HG03135 (cell line): Measurements from ENCODE around the gene SLX4.
A peak's percentile ranks its signal among the peaks of the same experiment; 100 is the strongest.

Experiments
- ATAC-seq: cut with Tn5 transposase; IDR thresholded peaks from one replicate; pipeline ENCODE4 v1.9.1; 2021; ENCODE audit warnings: mild to moderate bottlenecking, moderate library complexity; ENCODE audit not compliant: unreplicated experiment

Gene SLX4

DNA sequence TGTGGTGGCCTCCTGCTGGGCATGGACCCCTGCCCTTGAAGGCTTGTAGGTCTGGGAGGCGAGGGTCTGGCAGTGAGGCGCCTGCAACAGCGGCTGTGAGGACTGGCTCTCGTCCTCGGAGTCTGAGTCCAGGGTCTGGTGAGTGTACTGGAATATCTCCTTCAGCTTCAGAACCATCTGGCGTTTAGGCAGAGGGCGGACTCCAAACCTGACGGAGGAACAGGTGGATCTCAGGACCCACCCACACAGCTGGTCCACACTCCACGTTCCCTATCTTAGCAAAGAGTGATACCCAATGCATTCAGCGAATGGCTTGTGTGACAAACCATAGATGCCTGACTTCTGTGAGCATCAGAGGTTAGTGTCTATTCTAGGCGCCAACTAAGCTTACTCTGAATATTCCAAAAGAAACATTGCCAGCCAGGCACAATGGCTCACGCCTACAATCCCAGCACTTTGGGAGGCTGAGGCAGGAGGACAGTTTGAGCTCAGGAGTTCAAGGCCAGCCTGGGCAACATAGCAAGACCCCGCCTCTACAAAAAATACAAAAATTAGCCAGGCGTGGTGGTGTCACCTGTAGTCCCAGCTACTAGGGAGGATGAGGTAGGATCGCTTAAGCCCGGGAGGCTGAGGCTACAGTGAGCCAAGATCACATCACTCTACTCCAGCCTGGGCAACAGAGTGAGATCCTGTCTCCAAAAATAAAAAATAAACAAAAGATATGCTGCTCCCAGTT, 27.9 kb downstream of the SLX4 start:
- no peak for ATAC-seq

- ATAC-seq, result no peak
These were observed 28.9 kb downstream of the SLX4 start for GRCh38 chr16:3582276-3583165.

- no peak for ATAC-seq
These were observed 30.0 kb downstream of the SLX4 start for GRCh38 chr16:3581392-3581791.

GRCh38 chr16:3580686-3581085, 30.7 kb downstream of the SLX4 start:
- no peak for ATAC-seq

DNA sequence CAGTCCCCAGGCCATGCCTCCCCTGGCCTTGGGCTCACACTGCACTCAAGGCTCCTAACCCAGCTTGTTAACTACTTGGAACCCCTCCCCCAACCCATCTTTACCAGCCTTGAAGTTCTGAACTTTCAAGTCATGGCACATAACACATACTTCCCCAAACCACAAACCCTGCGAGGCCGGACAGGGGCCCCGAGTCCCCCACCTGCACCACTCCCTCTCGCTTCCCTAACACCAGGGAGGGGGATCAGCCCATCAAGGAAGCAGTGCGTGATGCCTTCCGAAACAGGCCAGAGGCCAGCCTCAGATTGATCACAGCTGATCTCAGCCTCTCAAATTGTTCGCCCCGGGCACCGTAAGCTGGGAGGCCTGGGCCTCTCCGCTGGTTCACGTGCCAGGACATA, 31.2 kb downstream of the SLX4 start:
- ATAC-seq, result no peak

DNA sequence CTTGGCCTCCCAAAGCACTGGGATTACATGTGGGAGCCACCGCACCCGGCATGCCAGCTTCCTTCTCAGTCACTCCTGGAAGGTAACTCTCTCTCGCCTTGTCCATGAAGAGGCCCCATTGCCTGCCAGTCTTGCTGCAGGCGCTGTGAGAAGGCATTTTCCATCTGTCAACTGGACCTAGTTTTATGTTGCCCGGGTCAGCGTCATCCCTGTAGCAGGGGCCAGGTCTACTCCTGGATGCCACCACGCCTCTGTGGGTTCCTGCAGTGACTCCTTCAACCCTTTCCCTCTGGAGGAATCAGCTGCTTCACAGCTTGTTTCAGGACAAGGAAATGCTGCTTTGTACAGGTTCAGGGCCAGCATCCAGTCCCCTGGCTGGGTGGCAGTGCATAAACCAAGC, 31.6 kb downstream of the SLX4 start:
- ATAC-seq, result no peak

DNA sequence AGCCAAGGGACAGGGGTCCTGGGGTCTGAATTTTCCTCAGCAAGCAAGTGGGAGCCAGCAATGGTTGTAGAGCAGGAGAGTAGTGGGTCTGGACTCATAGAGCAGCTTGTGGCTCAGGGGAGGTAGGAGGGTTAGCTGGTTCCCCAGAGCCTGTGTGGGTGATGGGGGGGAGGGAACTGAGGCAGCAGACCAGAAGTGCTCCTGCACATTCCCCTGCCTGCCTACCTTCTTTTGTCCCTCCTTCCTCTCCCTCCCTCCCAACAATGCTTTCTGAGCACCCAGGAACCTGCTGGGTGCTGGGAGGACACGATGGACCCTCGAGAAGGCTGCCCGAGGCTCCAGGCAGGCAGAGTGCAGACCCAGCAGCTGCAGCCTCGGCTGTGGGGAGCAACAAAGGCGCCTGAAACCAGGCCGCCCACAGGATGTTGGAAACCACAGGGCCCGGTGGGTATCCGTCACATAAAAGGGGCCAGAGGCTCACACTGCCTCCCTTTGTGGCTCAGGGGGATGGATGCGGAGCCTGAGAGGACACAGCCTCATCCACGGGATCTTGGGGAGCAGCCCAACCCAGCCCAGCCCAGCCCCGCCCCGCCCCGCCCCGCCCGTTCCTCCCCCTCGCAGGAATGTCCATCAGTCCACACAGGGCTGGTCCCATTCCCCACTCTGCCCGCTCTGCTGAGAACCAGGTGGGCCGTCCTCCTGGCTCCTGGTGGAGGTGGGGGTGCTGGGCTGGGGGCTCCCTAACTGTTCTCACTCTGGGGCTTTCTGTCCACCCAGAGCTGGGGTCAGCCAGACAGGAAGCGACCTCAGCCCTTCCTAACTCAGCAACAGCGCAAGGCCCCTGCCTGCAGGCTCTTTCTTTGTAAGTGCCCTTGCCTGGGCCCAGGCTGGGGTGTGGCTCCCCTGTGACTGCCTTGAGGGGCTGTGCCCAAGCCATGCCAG, 32.5 kb downstream of the SLX4 start:
- ATAC-seq, result peak; percentile 60

- peak; percentile 3 for ATAC-seq
These were observed 33.3 kb downstream of the SLX4 start for GRCh38 chr16:3578121-3578520.

- no peak for ATAC-seq
These were observed 34.1 kb downstream of the SLX4 start, which contains the start of gene NLRC3 for GRCh38 chr16:3577302-3577752. NLRC3 (minus strand) TSS chr16:3577403; CDS start chr16:3565036, 12,367 bp downstream.

- ATAC-seq, result no peak
These were observed 35.2 kb downstream of the SLX4 start for GRCh38 chr16:3576211-3576610.

DNA sequence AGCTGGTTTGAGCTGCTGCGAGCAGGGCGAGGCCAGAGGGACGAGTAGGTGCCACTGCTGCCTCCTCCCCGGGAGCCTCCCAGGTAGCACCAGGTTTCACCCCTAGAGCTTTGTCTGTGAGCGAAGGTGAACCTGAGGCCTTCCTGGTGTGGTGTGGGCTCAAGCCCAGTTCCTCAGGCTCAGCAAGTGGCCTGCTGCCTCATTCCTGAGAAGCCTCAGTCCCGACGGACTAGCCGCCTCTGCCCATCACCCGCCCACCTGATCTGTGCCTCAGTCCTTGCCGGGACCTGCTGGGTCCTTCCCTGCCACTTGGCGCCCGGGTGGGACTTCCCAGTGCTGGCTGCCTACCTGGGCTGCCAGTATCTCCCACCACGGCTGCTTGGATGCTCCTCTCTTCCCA, 35.9 kb downstream of the SLX4 start:
- no peak for ATAC-seq

GRCh38 chr16:3574195-3574594, 37.2 kb downstream of the SLX4 start:
- no peak for ATAC-seq

DNA sequence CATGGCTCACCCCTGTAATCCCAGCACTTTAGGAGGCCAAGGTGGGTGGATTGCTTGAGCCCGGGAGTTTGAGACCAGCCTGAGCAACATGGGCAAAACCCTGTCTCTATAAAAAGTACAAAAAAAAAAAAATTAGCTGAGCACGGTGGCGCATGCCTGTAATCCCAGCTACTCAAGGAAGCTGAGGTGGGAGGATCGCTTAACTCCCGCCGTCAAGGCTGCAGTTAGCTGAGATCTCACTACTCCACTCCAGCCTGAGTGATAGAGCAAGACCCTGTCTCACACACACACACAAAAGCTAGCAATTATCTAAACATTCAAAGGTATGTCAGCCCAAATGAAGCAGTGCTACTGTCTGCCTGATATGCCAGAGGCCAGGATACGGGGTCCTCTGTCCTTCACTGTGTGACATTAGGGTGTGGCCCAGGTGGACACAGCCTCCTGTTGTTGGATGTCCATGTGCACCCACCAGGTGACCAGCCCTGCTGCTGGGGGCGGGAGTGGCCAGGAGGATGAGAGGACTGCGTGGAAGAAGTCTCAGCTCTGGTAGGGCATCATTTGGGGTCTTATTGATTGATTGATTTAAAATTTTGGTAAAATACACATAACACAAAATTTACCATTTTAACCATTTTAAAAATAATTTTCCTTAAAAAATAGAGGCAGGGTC, 38.1 kb downstream of the SLX4 start:
- ATAC-seq, result no peak

DNA sequence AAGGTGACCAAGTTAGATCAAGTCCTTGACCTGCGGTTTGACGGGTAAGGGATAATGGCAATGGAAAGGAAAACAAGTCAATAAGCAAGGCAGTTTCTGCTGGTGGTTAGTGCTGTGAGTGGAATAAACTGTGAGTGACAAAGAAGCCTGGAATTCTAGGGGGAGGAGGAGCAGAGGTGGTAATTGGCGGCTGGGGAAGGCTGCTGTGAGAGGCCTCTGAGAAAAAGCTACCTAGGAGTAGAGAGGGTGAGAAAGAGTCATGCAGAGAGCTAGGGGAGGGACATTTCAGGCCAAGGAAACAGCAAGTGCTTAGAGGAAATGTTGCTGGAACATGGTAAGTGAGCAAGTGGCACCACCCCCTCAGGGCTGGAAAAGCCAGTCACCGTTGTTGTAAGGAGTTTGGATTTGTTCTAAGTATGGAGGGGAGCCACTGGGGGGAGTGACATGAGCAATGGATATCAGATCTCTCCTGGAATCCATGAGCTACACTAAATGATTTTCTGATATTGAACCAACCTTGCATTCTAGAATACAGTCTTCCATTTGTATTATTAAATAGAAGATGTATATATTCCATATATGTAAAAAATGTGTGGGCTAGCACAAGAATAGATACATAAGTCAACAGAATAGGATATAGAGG, 40.9 kb downstream of the SLX4 start:
- ATAC-seq, result no peak

DNA sequence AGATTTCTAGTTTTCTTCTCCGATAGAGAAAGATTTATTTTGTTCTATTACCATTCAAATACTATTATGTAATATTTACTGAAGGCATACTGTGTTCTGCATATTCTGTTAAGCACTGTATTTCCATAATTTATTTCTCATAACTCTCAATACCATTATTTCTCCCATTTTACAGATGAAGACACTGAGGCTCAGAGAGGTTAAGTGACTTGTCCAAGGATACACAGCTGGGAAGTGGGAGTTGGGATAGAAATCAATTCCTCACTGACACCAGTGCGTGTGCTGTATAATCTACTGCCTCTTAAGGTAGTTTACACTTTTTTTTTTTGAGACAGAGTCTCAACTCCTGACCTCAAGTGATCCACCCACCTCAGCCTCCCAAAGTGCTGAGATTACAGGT, 41.6 kb downstream of the SLX4 start:
- no peak for ATAC-seq

DNA sequence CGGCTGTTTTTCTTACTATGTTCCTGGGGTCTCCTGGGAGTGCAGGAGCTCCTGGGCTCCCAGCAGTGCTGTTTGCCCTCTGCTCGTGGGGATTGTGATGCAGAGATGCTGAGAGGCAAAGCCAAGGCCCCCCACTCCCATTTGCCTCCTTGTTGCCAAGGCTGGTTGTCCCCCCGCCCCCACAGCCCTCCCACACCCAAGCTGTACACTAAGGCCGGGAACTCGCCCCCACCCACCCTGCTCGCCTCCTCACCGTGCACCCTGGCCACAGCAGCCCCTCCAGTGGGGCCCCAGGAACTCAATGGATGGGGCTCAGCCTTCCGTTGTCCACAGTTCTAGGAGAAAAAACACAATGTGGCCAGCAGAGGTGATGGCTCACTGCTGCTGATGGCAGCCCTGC, 44.4 kb downstream of the SLX4 start:
- ATAC-seq, result no peak

DNA sequence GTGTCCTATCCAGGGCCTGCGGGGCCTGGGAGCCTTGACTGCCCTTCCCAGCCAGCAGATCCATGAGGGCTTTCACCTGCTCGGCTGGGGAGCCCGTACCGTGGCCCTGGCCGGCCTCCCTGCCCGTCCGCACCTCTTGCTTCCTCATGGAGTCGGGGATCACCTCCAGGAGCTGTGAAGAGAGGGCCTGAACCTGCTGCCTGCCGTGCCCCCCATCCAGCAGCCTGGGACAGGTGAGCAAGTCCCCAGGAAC, 46.6 kb downstream of the SLX4 start:
- no peak for ATAC-seq

DNA sequence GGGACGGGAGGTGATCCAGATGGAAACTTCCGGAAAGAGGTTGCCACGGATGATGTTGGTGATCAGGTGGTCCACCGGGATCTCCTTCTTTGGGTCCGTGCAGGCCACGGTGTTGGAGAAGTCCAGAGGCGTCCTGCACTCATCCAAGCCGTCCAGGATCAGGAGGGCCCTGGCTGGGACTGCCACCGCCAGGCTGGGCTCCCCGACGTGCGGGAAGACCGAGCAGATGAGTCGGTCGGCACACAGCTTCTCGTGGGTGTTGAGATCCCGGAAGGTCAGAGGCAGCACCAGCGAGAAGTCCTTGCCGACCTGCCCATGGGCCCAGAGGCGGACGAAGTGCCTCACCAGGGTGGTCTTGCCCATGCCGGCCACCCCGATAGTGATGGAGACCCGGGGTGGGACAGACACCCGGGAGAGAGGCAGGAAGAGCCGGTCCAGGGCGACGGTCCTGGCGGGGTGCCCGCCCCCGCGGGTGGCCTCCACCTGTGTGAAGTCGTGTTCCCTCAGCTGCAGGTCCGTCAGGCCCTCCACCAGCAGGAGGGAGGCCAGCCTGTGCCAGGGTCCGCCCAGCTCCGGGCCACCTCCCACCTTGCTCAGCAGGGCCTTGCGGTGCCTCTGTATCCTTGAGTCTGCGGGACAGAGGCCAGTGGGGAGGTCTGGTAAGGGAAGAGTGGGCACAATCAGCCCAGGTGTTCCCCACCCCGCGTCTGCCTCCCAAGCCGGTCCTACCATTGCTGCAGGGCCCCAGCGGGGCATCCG, 47.1 kb downstream of the SLX4 start:
- no peak for ATAC-seq

DNA sequence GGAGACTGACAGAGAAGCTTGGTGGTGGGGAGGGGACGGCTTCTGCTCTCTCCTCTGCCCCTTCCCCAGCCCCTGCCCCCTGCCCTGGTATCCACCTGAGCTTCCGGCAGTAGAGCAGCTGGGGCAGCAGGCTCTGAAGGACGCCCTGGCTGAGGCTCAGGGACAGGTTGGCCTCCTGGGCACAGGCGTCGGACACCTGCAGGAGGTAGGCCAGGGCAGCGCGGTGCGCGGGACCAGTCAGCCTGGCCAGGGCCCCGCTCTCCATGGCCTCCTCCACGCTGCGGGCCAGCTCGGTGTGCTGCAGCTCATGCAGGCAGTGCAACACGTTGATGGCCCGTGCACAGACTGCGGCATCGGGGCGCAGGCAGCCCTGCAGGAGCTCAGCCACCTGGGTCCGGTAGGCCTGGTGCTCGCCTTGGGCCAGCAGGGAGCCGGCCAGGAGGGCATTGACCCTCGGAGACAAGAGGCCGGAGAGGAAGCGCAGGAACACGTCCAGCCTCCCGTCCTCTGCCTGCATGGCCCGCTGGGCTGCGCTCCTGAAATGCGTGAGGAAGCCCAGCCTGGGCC, 48.4 kb downstream of the SLX4 start:
- ATAC-seq, result no peak
